ENCODE results near the gene TIGD2. TPM values are rescaled to one million over a fixed set of nuclear protein-coding genes. Genes with fewer than 3 reads are reported as not detected.

TIGD2 gene
- total and polyA plus RNA-seq, 3 donors from 2014 or later = 4.0 to 11.5 (median 9.3) TPM

DNA sequence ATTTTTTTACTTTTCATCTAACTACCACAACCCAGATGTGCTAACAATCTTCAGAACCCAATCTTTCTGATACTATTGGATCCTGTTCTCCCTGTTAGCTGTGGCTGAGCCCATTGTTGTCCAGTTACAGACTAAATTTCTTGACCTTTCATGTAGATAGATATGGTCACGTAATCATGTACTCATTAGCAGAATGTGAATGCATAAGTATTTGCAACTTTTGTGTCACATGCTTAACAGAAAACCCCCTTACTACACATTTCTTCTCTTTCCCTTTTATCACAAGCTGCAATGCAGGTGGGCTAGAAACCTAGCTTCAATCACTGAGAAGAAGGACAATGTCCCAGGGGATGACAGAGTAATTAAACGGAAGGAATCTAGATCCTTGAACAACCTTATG is 41.3 kb upstream of the TIGD2 start:
- intact Hi-C loops (cut with DNase I; ENCODE audit: low total_unique reads) = no loop called here
- WGBS, 2 donors = 84 to 85% methylated on average over 2 of the region's 2 CpGs
- Histone ChIP-seq H3K27ac (no peak overlapping the region), H3K9me3 (no peaks in the 10 kb centered on the region), H3K4me3 (no peak overlapping the region), H3K36me3 (ENCODE audit: low read depth, missing control alignments) (no peaks in the 10 kb centered on the region), H3K27me3 (no peaks in the 10 kb centered on the region), H3K4me1 (no peaks in the 10 kb centered on the region)
- DNase-seq = no peak
- TF ChIP-seq CTCF (IDR thresholded peaks at IDR 0.05) = no peak
- TF ChIP-seq POLR2A (IDR thresholded peaks at IDR 0.05) = no peak

DNA sequence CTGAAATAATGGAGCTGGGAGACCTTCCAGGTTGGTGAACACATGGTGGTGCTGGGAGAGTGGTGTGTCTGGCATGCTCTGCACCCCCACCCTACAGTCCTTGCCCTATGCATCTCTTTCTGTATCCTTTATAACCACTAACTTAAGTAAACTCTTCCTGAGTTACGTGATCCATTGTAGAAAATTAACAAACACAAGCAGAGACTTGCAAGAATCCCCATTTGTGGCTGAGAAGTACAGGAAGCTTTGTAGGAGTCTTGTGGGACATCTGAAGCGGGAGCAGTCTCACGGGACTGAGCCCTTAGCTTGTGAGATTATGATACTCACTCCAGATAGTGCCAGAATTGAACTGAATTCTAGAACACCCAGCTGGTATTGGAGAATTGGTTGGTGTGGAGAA is 40.0 kb upstream of the TIGD2 start:
- H3K27ac ChIP-seq = no peak overlapping the region
- WGBS, 2 donors = 89% methylated on average over 3 of the region's 3 CpGs
- DNase-seq = no peak
- intact Hi-C loops (cut with DNase I; ENCODE audit: low total_unique reads) = no loop called here
- H3K27me3 ChIP-seq = no peaks in the 10 kb centered on the region
- TF ChIP-seq CTCF (IDR thresholded peaks at IDR 0.05) (no peak), POLR2A (IDR thresholded peaks at IDR 0.05) (no peak)
- H3K36me3 ChIP-seq (ENCODE audit: low read depth, missing control alignments) = no peaks in the 10 kb centered on the region
- H3K4me1 ChIP-seq = no peaks in the 10 kb centered on the region
- no peak overlapping the region for H3K4me3 ChIP-seq
- no peaks in the 10 kb centered on the region for H3K9me3 ChIP-seq

DNA sequence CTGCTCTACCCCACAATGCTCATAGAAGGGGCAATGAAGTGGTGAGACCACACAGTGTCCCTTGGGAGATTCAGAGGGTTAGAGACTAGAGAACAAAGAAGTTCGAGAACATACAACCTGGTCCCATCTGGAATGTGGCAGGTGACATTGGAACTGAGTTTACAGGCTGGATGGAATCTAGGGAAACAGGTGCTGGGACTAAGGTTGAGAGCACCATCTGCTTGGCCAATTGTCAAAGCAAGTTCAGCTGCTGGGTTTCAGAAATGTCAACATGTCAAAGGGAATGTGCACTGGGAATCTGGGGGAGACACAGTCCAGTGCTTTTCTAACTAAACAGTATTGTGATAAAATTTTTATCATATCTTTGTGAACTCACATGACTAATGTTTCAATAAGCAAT is 38.4 kb upstream of the TIGD2 start:
- H3K4me3 ChIP-seq = no peak overlapping the region
- H3K9me3 ChIP-seq = no peaks in the 10 kb centered on the region
- no peaks in the 10 kb centered on the region for H3K4me1 ChIP-seq
- no peaks in the 10 kb centered on the region for H3K27me3 ChIP-seq
- TF ChIP-seq CTCF (IDR thresholded peaks at IDR 0.05) = no peak
- no peak for TF ChIP-seq POLR2A (IDR thresholded peaks at IDR 0.05)
- no peaks in the 10 kb centered on the region for H3K36me3 ChIP-seq (ENCODE audit: low read depth, missing control alignments)
- 75 to 84% methylated on average over 1 of the region's 1 CpG for WGBS, 2 donors
- H3K27ac ChIP-seq = no peak overlapping the region
- no peak for DNase-seq
- intact Hi-C loops (cut with DNase I; ENCODE audit: low total_unique reads) = no loop called here

DNA sequence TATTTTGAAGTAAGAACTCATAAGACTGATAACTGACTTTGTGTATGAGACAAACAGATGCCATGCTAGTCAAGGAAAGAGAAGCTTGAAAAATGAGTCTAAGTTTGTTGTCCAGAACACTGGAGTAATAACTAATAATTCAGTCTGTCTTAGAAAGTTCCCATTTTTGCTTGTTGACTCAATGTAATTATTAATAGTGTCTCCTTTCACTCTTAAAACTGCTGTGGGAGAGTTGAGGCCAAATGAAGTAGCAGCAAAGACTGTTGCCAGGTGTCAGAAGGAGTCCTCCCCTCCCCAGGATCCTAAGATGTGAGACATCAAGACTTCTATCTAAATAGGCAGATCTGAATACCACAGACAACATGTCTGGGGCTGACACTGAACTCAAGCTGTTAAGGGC is 33.6 kb upstream of the TIGD2 start:
- no peak for TF ChIP-seq CTCF (IDR thresholded peaks at IDR 0.05)
- no peak for TF ChIP-seq POLR2A (IDR thresholded peaks at IDR 0.05)
- no peak overlapping the region for H3K27ac ChIP-seq
- DNase-seq = no peak
- H3K27me3 ChIP-seq = no peaks in the 10 kb centered on the region
- intact Hi-C loops (cut with DNase I; ENCODE audit: low total_unique reads) = no loop called here
- no peaks in the 10 kb centered on the region for H3K4me1 ChIP-seq
- no peak overlapping the region for H3K4me3 ChIP-seq
- no peaks in the 10 kb centered on the region for H3K36me3 ChIP-seq (ENCODE audit: low read depth, missing control alignments)
- H3K9me3 ChIP-seq = no peaks in the 10 kb centered on the region

DNA sequence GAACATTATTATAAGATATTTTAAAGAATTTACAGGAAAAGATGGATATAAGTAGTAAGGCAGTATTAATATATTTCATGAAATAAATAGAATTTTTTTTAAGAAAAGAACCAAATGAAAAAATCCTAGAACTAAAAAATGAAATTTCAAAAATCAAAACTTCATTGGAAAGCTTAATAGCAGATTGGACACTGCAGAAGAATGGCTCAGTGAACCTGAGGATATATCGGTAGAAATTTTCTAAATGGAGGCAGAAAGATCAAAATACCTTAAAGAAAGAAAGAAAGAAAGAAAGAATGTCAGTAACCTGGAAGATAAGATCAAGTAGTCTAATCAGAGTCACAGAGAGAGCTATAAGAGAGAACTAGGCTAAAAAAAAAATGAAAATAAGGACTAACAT is 33.0 kb upstream of the TIGD2 start:
- Histone ChIP-seq H3K4me3 (no peak overlapping the region), H3K4me1 (no peaks in the 10 kb centered on the region), H3K9me3 (no peaks in the 10 kb centered on the region), H3K36me3 (ENCODE audit: low read depth, missing control alignments) (no peaks in the 10 kb centered on the region), H3K27me3 (no peaks in the 10 kb centered on the region), H3K27ac (no peak overlapping the region)
- no peak for TF ChIP-seq CTCF (IDR thresholded peaks at IDR 0.05)
- no peak for TF ChIP-seq POLR2A (IDR thresholded peaks at IDR 0.05)
- DNase-seq = no peak
- 93 to 95% methylated on average over 1 of the region's 1 CpG for WGBS, 2 donors
- intact Hi-C loops (cut with DNase I; ENCODE audit: low total_unique reads) = no loop called here

Data from testis (tissue), 3 donors.